Measurements from ENCODE around the gene VAV1. TPM values are rescaled to one million over a fixed set of nuclear protein-coding genes. Genes with fewer than 3 reads are reported as not detected.

VAV1 gene
- total and polyA plus RNA-seq, 9 of the 15 experiments (the other 6 are each of a cell fraction or from before 2014, with no cell fraction given): 0.46 to 20.1 (median 11.1) TPM

DNA sequence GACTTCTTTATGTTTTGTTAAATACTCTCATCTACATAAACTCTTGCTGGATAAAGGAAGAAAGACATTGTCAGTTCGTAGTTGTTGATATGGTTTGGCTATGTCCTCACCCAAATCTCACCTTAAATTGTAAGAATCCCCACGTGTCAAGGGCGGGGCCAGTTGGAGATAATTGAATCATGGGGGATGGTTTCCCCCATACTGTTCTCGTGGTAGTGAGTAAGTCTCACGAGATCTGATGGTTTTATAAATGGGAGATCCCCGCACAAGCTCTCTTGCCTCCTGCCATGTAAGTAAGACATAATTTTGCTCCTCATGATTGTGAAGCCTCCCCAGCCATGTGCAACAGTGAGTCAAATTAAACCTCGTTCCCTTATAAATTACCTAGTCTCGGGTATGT lies 118.4 kb downstream of the VAV1 start:
- Histone ChIP-seq H3K27ac (ENCODE audit: extremely low read depth, low read depth, low read length) (no peak overlapping the region), H4K20me1 (replicated peaks; ENCODE audit: control insufficient read depth, insufficient read depth, low read length) (no peaks in the 10 kb centered on the region), H3K9me3 (replicated peaks; ENCODE audit: control insufficient read depth, insufficient read depth, low read depth, low read length) (no peaks in the 10 kb centered on the region; the same call in 1 of the 2 replicates), H3K36me3 (ENCODE audit: control insufficient read depth, insufficient read depth, low read length) (no peaks in the 10 kb centered on the region), H3K4me1 (replicated peaks in 1 of 2; ENCODE audit: control insufficient read depth in 2 of 2, insufficient read depth in 2 of 2, low read length in 2 of 2) (peaks cover 0 to 3% of the 10 kb centered on the region in 2 experiments; a peak in 2 of 5 replicates), H3K9me1 (ENCODE audit: control insufficient read depth, insufficient read depth, low read length) (no peaks in the 10 kb centered on the region), H3K4me2 (ENCODE audit: insufficient read depth, low read length) (no peak overlapping the region), H3K79me2 (ENCODE audit: control insufficient read depth, insufficient read depth, low read length) (no peaks in the 10 kb centered on the region), H3K9ac (ENCODE audit: insufficient read depth in 1 of 2, low read depth in 2 of 2, low read length in 2 of 2) (no peak overlapping the region), H3K27me3 (ENCODE audit: control insufficient read depth in 2 of 2, insufficient read depth in 2 of 2, low read length in 2 of 2) (peaks cover 0 to 5% of the 10 kb centered on the region in 2 experiments; a peak in 2 of 5 replicates), H2AFZ (ENCODE audit: low read depth, low read length) (0 out of 2 replicates have a peak overlapping the region, but pooled peaks have one; percentile 50), H3K4me3 (no peak overlapping the region)
- ChIA-PET POLR2A (interaction anchor here (0.6 kb wide), 2 partner anchors 111 to 420 kb away, joined by 3 to 4 read pairs; no protein-coding TSS in a partner anchor), CTCF (ENCODE audit: low intra/inter-chr PET ratio) (no interaction called here)
- in situ Hi-C loops (cut with MboI): no loop called here
- 3% methylated on average over 8 of the region's 8 CpGs for WGBS (ENCODE audit: insufficient coverage, low coverage, missing lambda C conversion rate)
- no peak for DNase-seq (ENCODE audit: extremely low read depth in 1 of 4, low spot score in 3 of 4)
- BruUV-seq (replicated peaks): no TSS peak
- TF ChIP-seq CHD2 (IDR thresholded peaks at IDR 0.05; ENCODE audit: low read depth, low read length): peak; percentile 85
- peak; percentile 58 for TF ChIP-seq L3MBTL2 (IDR thresholded peaks at IDR 0.05)
- peak; percentile 56; the same call in 1 of the 2 replicates for TF ChIP-seq POLR2H (tag; IDR thresholded peaks at IDR 0.05; ENCODE audit: low read depth)
- no peak for TF ChIP-seq SMAD2 (IDR thresholded peaks at IDR 0.05; ENCODE audit: low read depth, low read length)
- intact Hi-C loops (cut with micrococcal nuclease): no loop called here
- no peak for FAIRE-seq
- no peak for ATAC-seq

GRCh38 chr19:6891761-6892385 lies 119.4 kb downstream of the VAV1 start:
- ChIA-PET POLR2A (no interaction called here), CTCF (ENCODE audit: low intra/inter-chr PET ratio) (no interaction called here)
- FAIRE-seq: no peak
- DNase-seq (ENCODE audit: extremely low read depth in 1 of 4, low spot score in 3 of 4): no peak
- Histone ChIP-seq H3K79me2 (ENCODE audit: control insufficient read depth, insufficient read depth, low read length) (no peaks in the 10 kb centered on the region), H3K4me2 (ENCODE audit: insufficient read depth, low read length) (peak overlapping the region; percentile 33; the same call in 1 of the 2 replicates), H3K9ac (ENCODE audit: insufficient read depth in 1 of 2, low read depth in 2 of 2, low read length in 2 of 2) (no peak overlapping the region), H3K9me1 (ENCODE audit: control insufficient read depth, insufficient read depth, low read length) (no peaks in the 10 kb centered on the region), H3K4me1 (replicated peaks in 1 of 2; ENCODE audit: control insufficient read depth in 2 of 2, insufficient read depth in 2 of 2, low read length in 2 of 2) (peaks cover 0 to 3% of the 10 kb centered on the region in 2 experiments; a peak in 2 of 5 replicates), H3K9me3 (replicated peaks; ENCODE audit: control insufficient read depth, insufficient read depth, low read depth, low read length) (no peaks in the 10 kb centered on the region; the same call in 1 of the 2 replicates), H3K27me3 (ENCODE audit: control insufficient read depth in 2 of 2, insufficient read depth in 2 of 2, low read length in 2 of 2) (no peaks in the 10 kb centered on the region; a peak in 1 of 5 replicates), H3K36me3 (ENCODE audit: control insufficient read depth, insufficient read depth, low read length) (no peaks in the 10 kb centered on the region), H3K4me3 (no peak overlapping the region), H2AFZ (ENCODE audit: low read depth, low read length) (peak overlapping the region; percentile 60; the same call in 1 of the 2 replicates), H4K20me1 (replicated peaks; ENCODE audit: control insufficient read depth, insufficient read depth, low read length) (no peaks in the 10 kb centered on the region), H3K27ac (ENCODE audit: extremely low read depth, low read depth, low read length) (no peak overlapping the region)
- BruUV-seq (replicated peaks): no TSS peak
- in situ Hi-C loops (cut with MboI): no loop called here
- WGBS (ENCODE audit: insufficient coverage, low coverage, missing lambda C conversion rate): 7% methylated on average over 8 of the region's 8 CpGs
- no peak for ATAC-seq
- intact Hi-C loops (cut with micrococcal nuclease): no loop called here
- TF ChIP-seq SOX6 (IDR thresholded peaks at IDR 0.05): peak; percentile 55; the same call in 1 of the 2 replicates
- peak; percentile 51; the same call in 1 of the 2 replicates for TF ChIP-seq ARID1B (IDR thresholded peaks at IDR 0.05)
- TF ChIP-seq RNF2 (IDR thresholded peaks at IDR 0.05): peak; percentile 63; the same call in 1 of the 2 replicates
- no peak for TF ChIP-seq TCF7 (IDR thresholded peaks at IDR 0.05; ENCODE audit: borderline replicate concordance)
- peak; percentile 54 to 75; a peak in 2 of 4 replicates for TF ChIP-seq FOXK2 (conservative IDR thresholded peaks at IDR 0.05 in 1 of 2, IDR thresholded peaks at IDR 0.05 in 1 of 2; ENCODE audit: low read depth in 2 of 2)
- no peak for TF ChIP-seq SMC3 (conservative IDR thresholded peaks at IDR 0.05; ENCODE audit: insufficient read depth, low read depth, low read length)
- TF ChIP-seq ARID2 (IDR thresholded peaks at IDR 0.05): no peak
- no peak for TF ChIP-seq ERF (CRISPR knock-in tag; IDR thresholded peaks at IDR 0.05)
- TF ChIP-seq NFXL1 (CRISPR knock-in tag; IDR thresholded peaks at IDR 0.05): no peak
- TF ChIP-seq HCFC1 (IDR thresholded peaks at IDR 0.05; ENCODE audit: low read depth, low read length): no peak
- peak; percentile 76 for TF ChIP-seq FOXJ2 (tag; IDR thresholded peaks at IDR 0.05)
- peak; percentile 43; the same call in 1 of the 2 replicates for TF ChIP-seq ETV1 (tag; conservative IDR thresholded peaks at IDR 0.05; ENCODE audit: low read depth)
- TF ChIP-seq BCOR (IDR thresholded peaks at IDR 0.05): peak; percentile 85; the same call in 1 of the 2 replicates

Measured in K562 (cell line).